Measurements from ENCODE around the gene DCHS2.

DCHS2 gene, protein sequence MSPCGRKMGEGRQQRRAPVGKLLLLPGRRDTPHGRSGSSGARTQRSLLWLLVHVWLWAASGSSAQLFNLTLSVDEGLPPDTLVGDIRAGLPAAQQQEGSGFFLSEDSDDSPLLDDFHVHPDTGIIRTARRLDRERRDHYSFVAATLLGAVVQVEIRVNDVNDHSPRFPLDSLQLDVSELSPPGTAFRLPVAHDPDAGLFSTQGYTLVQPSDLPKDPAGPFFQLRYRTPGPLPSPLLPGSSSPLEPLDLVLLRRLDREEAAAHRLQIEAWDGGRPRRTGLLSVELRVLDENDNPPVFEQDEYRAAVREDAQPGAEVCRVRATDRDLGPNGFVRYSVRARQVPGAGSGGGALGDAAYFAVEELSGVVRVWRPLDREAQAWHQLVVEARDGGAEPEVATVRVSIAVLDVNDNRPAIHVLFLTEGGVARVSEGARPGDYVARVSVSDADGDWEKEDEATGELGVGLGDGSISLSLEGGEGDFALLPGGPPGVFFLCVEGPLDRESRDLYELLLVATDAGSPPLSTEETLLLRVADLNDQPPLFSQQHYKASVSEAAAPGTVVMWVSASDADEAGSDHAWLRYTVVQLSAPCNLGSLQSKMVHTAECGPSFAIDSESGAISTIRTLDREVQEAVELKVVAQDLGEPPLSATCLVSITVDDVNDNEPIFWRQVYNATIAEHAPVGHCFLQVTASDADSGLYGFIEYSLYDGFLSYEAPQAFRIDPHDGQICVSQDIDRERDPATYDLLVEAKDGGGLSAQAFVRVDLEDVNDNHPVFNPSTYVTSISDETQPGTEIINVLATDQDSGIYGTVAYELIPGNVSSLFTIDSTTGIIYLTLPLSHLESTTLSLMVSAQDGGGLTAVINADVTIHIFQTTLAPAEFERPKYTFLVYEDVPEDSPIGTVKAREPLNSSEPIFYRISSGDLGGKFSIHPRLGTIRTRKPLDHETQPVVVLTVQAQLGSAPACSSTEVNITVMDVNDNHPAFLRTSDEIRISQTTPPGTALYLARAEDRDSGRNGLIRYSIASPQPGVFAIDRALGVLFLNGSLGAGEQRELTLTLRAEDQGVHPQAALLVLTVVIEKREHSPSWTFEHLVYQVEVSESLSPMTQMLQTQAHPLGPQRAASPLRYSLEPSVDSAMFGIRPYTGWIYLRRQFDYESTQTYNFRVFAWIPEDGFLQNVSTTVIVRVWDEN (N-terminal part only)

DNA sequence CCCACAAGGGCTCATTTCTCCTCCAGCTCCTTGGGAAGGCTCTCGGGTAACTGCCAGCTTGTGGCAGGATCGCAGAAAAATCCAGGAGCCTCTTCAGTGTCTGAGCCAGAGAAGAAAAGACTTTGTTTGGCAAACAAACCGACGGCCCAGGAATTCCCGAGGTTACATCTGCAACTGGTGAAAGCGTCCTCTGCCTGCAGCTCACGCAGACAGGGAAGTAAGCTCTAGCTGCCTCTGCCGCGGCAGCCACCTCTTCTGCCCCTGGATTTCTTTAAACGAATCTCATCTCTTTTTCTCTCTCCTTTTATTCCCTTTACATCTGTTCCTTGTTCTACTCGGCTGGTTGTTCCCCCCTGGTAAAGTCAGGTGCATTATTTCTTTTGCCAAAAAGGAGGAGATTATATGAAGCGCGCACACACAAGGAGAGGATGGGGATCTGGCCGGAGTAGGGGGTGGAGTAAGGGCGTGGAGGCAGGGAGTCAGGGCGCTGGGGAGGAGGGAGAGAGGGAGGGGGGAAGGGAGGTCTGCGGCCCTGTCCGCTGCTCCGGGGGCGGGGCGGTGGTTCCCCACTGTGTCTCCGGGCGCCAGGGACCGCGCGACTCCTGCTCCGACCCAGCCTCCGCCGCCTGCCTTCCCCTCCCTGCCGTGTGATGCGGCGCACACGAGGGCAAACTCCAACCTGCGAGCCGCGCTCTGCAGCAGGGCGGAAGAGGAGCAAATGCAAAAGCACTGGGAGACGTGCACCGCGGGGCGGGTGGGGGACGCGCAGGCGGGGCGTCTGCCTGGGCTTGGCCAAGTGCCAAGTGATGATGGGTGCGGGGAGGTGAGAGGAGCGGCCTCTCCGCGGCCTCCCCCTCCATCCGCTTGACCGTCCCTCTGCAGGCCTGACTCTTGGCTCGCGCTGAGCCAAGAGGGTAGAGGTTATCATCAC lies at the start of gene DCHS2:
Gene DCHS2 (minus strand): TSS at position 459 of the 931 bp plus-strand sequence. CDS start 444 bp downstream, at position 15.
- in situ Hi-C loops (cut with MboI; ENCODE audit: low pct_unique_long_range_greater_than_20kb, low sequenced_read_pairs, unreplicated experiment) = no loop called here
- peak; percentile 50 for DNase-seq (ENCODE audit: low spot score)
- TF ChIP-seq, protein P1, sequence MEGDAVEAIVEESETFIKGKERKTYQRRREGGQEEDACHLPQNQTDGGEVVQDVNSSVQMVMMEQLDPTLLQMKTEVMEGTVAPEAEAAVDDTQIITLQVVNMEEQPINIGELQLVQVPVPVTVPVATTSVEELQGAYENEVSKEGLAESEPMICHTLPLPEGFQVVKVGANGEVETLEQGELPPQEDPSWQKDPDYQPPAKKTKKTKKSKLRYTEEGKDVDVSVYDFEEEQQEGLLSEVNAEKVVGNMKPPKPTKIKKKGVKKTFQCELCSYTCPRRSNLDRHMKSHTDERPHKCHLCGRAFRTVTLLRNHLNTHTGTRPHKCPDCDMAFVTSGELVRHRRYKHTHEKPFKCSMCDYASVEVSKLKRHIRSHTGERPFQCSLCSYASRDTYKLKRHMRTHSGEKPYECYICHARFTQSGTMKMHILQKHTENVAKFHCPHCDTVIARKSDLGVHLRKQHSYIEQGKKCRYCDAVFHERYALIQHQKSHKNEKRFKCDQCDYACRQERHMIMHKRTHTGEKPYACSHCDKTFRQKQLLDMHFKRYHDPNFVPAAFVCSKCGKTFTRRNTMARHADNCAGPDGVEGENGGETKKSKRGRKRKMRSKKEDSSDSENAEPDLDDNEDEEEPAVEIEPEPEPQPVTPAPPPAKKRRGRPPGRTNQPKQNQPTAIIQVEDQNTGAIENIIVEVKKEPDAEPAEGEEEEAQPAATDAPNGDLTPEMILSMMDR (IDR thresholded peaks at IDR 0.05; ENCODE audit: extremely low read depth, insufficient read depth, missing control alignments) = no peak

DNA sequence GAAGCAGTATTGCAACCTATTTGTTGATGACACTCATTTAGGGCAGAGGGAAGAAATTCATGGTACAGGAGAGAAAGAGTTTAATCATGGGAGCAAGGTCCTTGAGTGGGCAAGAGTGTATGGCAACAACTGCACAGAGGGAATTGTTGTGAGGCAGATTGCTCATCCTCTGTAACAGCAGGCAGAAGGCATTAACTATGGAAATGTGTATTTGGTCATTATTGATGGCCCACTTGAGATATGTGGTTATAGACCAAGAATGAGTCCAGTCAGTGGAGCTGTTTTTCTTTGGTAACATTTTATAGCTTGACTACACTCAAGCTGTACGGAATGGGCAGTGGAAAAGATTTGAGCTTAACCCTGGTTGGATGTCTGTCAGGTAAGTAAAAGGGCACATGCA lies 42.7 kb upstream of the DCHS2 start:
- no peak for DNase-seq (ENCODE audit: low spot score)
- TF ChIP-seq, protein P1 (IDR thresholded peaks at IDR 0.05; ENCODE audit: extremely low read depth, insufficient read depth, missing control alignments) = no peak

DNA sequence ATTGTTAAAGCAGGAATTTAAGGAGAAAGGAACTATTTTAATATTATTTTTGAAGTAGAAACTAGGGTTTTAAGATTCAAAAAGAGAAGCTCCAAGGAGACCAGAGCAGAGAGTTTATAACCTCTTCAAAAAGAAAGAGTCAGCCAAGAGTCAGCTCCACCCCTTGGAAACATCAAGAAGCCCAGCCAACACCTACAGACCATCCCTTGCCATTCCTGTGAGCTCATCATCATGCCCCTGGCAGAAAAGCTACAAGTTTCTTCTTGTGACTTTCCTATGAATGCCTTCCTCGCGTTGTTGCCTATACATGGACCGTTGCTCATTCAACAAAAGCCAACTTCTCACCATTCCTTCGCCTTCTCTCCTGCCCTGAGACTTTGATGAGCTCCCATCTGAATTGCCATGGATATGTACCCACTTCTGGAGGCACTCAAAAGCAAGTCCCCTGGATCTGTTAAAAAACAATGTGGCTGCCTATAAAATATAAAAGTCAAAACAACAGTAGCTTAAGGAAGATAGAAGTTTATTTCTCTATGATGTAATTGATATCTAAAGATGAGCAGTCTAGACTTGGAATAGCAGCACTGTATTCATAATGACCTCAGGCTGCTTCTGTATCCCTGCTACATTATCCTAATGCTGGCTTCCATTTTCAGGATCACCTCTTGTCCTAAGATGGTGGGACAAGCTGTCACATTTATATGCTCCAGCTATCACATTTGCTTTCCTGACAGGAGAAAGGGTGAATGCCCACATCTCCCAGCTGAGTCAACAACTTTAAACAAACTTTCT lies 38.3 kb upstream of the DCHS2 start:
- TF ChIP-seq, protein P1 (IDR thresholded peaks at IDR 0.05; ENCODE audit: extremely low read depth, insufficient read depth, missing control alignments) = no peak
- DNase-seq (ENCODE audit: low spot score) = no peak
- in situ Hi-C loops (cut with MboI; ENCODE audit: low pct_unique_long_range_greater_than_20kb, low sequenced_read_pairs, unreplicated experiment) = no loop called here

More for the DNA sequence above, 42.7 kb upstream of the DCHS2 start:
- in situ Hi-C loops (cut with MboI; ENCODE audit: low pct_unique_long_range_greater_than_20kb, low sequenced_read_pairs, unreplicated experiment) = no loop called here

DNA sequence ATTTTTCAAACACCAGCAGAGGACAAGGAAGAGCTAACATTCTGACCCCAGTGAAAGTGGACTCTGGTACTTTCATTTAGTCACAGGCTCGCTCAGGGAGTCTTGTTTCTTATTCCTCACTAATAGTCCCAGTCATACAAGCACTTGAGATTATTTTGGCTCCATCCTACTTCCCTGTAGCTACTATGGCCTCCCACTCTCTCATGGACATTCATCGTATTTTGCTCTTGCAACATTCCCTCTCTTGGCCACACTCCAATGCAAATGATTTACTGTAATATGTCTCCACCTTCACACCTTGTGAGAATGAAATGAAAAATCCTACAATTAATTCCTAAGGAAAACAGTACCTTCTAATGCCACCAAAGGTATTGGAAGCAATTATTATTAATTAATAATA lies 37.3 kb upstream of the DCHS2 start:
- TF ChIP-seq, protein P1 (IDR thresholded peaks at IDR 0.05; ENCODE audit: extremely low read depth, insufficient read depth, missing control alignments) = no peak
- in situ Hi-C loops (cut with MboI; ENCODE audit: low pct_unique_long_range_greater_than_20kb, low sequenced_read_pairs, unreplicated experiment) = no loop called here

DNA sequence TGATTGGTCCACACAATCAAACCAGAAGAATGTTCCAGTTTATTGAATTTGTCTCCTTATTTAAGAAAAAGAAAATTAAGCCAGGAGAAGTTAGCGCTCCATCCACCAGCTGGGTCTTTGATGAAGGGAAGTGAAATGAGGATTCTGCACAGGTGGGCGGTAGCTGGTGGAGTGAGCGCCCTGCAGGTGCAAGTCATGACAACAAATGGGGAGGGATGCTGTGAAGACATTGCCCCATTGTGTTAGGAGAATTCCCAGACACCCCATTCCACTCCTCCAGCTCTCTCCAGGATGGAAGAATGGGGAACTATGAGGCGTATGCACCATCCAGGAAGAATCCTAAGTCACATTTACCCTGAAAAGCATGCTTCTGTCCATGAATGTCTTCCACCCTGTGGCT lies 35.7 kb upstream of the DCHS2 start:
- in situ Hi-C loops (cut with MboI; ENCODE audit: low pct_unique_long_range_greater_than_20kb, low sequenced_read_pairs, unreplicated experiment) = no loop called here
- no peak for DNase-seq (ENCODE audit: low spot score)
- TF ChIP-seq, protein P1 (IDR thresholded peaks at IDR 0.05; ENCODE audit: extremely low read depth, insufficient read depth, missing control alignments) = no peak

More for the DNA sequence above, 37.3 kb upstream of the DCHS2 start:
- DNase-seq (ENCODE audit: low spot score) = no peak
